Bronchial epithelial cell (primary cell): ENCODE measurements around the gene CACNA2D3. TPM values are rescaled to one million over a fixed set of nuclear protein-coding genes. Genes with fewer than 3 reads are reported as not detected.

Experiments used
- DNase-seq: peaks from one replicate; pipeline ENCODE4 v3.0.0-alpha.2; 2010; ENCODE audit warnings: low read depth
- FAIRE-seq: peaks from 2 replicates; lab custom pipeline; 2011; peaks lifted over from hg19 to GRCh38; lab: Jason Lieb, UNC
- H3K27me3 ChIP-seq: 2 replicates; pipeline ENCODE4 v1.5.1; 2011; ENCODE audit warnings: low read length; ENCODE audit not compliant: control insufficient read depth, insufficient read depth
- H3K36me3 ChIP-seq: 2 replicates; pipeline ENCODE4 v1.5.1; 2011; ENCODE audit warnings: low read length; ENCODE audit not compliant: control insufficient read depth, insufficient read depth
- H3K4me3 ChIP-seq: 2 replicates; pipeline ENCODE4 v1.5.1; 2011; ENCODE audit warnings: mild to moderate bottlenecking, low read depth, low read length, control low read depth
- total RNA-seq: library from RNA; depleted of rRNA; stranded (reverse); fragments of >200 nt; gene quantifications from 2 replicates; pipeline ENCODE4 v1.2.1, GENCODE V29; 2014
- TF ChIP-seq, protein P1 (sequence below): IDR thresholded peaks from 2 replicates; pipeline ENCODE4 v1.5.1; 2011; ENCODE audit warnings: mild to moderate bottlenecking, moderate library complexity, low read length, control low read depth, inconsistent platforms; ENCODE audit not compliant: insufficient read depth, severe bottlenecking

Gene CACNA2D3
- total RNA-seq, 1 donor from 2014 or later, result not detected

DNA sequence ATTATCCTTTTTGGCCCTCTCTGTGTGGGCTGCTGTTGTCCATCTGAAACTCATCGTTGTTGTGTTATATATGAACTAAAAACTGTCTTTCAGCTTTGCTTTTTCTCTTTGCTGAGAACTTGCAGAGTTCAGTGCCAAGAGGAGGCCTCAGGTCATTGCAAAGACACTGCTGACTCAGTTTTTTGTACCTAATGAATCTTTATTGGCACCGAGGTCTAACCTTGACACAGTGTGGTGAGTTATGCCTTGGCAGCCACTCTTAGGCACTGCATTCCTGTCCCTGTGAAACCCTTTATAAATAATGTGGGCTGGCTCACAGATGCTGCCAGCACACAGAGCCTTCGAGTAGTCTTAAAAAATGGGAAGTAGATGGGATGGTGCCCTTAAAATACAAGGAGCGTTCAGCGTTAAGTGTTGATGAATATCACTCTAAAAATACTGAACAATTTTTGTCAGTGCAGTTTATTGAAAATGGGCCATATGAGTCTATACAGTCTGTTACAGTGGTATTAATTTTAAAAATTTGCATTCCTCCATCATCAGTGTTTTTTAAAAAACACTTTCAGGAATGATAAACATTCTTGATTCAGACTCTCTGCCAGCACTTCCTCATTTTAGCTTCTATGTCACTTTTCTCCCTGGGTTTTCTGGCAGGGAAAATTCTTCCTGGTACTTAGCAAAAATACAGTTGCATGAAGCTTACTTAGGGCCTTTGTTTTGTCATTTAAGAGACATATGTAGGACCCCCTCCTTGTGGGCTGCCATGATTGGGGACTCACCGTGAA lies 234.1 kb downstream of the CACNA2D3 start:
- TF ChIP-seq, protein P1, sequence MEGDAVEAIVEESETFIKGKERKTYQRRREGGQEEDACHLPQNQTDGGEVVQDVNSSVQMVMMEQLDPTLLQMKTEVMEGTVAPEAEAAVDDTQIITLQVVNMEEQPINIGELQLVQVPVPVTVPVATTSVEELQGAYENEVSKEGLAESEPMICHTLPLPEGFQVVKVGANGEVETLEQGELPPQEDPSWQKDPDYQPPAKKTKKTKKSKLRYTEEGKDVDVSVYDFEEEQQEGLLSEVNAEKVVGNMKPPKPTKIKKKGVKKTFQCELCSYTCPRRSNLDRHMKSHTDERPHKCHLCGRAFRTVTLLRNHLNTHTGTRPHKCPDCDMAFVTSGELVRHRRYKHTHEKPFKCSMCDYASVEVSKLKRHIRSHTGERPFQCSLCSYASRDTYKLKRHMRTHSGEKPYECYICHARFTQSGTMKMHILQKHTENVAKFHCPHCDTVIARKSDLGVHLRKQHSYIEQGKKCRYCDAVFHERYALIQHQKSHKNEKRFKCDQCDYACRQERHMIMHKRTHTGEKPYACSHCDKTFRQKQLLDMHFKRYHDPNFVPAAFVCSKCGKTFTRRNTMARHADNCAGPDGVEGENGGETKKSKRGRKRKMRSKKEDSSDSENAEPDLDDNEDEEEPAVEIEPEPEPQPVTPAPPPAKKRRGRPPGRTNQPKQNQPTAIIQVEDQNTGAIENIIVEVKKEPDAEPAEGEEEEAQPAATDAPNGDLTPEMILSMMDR, result no peak
- Histone ChIP-seq H3K4me3 (no peak overlapping the region), H3K27me3 (no peaks in the 10 kb centered on the region), H3K36me3 (no peaks in the 10 kb centered on the region)
- no peak for DNase-seq
- FAIRE-seq, result no peak

DNA sequence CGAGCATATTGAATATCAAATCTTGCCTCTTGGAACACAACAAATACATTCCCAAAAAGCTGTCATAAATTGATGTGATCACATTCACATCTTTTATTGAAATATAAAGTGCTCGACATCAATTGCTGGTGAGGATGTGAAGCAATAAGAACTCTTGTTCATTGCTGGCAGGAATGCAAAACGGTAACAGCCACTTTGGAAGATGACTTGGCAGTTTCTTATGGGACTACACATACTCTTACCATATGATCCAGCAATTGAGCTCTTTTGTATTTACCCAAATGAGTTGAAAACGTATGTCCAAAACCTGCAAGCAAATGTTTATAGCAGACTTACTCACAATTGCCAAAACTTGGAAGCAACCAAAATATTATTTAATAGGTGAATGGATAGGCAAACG lies 234.9 kb downstream of the CACNA2D3 start:
- Histone ChIP-seq H3K4me3 (no peak overlapping the region), H3K27me3 (no peaks in the 10 kb centered on the region), H3K36me3 (no peaks in the 10 kb centered on the region)
- TF ChIP-seq, protein P1, result no peak
- DNase-seq, result no peak
- no peak for FAIRE-seq

DNA sequence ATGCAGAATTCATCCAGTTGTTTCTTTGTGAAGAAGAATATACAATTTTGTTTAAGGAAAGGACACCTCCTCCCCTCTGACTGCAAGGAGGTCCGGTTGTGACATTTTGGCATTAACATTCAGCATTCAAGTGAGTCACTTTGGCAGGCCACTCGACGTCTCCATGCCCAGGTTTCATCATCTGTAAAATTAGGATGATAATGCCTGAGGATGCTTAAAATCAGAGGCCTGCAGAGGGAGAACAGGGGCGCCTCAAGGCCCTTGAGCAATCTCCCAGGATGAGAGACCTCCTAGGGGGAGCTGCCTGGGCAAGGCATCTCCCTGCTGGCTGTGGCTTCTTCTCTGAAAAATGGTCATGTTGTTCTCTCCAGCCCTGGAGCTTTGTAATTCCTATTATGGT lies 236.0 kb downstream of the CACNA2D3 start:
- no peak overlapping the region for H3K4me3 ChIP-seq
- TF ChIP-seq, protein P1, result no peak
- DNase-seq (no peak), FAIRE-seq (no peak)
- no peaks in the 10 kb centered on the region for H3K27me3 ChIP-seq
- no peaks in the 10 kb centered on the region for H3K36me3 ChIP-seq

DNA sequence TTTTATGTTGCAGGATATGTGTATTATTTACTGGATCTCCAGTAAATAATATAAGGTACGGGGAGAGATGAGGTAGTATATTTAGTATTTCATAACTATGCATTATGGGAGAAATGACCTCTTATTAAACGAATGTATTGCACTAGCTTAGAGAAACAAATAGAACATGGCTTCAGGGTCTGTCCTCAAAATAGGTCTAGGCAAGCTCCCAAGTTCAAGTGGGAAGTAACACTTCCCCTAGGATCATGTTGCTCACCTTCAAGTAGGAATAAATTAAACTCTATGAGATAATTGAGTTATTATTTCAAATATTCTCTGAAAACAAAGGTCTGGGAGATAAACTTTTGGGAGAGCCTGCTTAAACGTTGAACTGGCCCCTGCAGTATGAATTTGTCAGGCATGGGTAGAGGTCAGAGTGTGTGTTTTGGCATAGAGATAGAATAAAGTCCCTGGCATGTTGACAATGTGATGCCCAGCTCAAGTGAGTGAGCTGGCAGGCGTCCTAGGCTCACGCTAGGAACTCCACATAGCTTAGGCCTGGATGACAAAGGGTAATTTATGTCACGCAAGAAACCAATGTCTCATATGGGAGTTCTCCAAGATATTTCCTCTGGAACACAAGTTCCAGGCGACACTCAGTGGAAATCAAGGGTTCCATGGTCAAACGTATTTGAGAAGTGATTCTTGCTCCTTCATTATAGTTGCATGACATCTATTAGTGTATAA lies 236.8 kb downstream of the CACNA2D3 start:
- H3K4me3 ChIP-seq, result no peak overlapping the region
- FAIRE-seq (no peak), DNase-seq (no peak)
- H3K36me3 ChIP-seq, result no peaks in the 10 kb centered on the region
- TF ChIP-seq, protein P1, result no peak
- H3K27me3 ChIP-seq, result no peaks in the 10 kb centered on the region

DNA sequence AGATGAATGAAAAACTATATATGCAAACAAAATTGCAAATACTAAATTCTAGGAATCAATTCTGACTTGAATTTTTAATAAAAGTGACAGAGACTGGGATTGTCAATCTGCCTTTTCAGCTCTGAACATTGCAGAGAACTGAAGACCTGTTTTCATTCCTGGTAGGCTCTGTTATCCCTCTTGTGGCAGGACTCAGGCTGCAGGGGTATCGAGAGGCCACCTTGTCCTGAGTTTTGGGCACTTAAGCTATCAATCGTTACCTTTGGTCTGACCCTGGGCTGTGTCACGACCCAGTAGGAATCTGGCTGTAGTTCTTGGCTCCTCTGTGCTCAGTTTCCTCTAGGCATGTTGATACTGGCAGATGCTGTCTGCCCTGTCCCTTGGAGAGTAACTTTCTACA lies 238.0 kb downstream of the CACNA2D3 start:
- Histone ChIP-seq H3K27me3 (no peaks in the 10 kb centered on the region), H3K36me3 (no peaks in the 10 kb centered on the region), H3K4me3 (no peak overlapping the region)
- TF ChIP-seq, protein P1, result no peak
- DNase-seq (no peak), FAIRE-seq (no peak)
